HG03575 (cell line): ENCODE results near the gene MX2.

Experiments used
- ATAC-seq: cut with Tn5 transposase; IDR thresholded peaks from one replicate; pipeline ENCODE4 v1.9.1; 2021; ENCODE audit not compliant: unreplicated experiment, insufficient number of reproducible peaks, low FRiP score; ENCODE audit errors: extremely low read depth

MX2 gene

DNA sequence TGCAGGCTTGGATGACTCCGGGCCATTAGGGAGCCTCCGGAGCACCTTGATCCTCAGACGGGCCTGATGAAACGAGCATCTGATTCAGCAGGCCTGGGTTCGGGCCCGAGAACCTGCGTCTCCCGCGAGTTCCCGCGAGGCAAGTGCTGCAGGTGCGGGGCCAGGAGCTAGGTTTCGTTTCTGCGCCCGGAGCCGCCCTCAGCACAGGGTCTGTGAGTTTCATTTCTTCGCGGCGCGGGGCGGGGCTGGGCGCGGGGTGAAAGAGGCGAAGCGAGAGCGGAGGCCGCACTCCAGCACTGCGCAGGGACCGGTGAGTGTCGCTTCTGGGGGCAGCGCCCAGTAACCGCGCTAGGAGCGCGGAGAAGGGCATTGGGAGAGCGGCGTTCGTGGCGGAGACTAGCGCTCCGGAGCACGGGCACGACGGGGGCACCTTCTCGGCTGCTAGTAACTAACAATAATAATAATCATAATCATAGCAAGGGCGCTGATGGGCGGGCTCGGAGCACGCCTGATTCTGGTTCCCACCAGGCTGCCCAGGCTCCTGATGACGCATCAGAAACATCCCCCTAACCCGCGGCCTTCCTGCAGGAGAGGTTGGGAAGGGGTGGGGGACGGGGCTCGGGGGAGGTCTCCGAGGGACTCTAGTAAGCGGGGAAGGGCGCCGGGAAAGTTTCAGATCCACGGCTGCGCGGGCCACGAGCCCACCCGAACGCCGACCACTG, 64.3 kb downstream of the MX2 start, which contains the start of gene MX1:
Gene MX1 (plus strand): TSS at position 286 of the 722 bp plus-strand sequence. CDS start 5,832 bp downstream, outside the sequence.
- no peak for ATAC-seq

DNA sequence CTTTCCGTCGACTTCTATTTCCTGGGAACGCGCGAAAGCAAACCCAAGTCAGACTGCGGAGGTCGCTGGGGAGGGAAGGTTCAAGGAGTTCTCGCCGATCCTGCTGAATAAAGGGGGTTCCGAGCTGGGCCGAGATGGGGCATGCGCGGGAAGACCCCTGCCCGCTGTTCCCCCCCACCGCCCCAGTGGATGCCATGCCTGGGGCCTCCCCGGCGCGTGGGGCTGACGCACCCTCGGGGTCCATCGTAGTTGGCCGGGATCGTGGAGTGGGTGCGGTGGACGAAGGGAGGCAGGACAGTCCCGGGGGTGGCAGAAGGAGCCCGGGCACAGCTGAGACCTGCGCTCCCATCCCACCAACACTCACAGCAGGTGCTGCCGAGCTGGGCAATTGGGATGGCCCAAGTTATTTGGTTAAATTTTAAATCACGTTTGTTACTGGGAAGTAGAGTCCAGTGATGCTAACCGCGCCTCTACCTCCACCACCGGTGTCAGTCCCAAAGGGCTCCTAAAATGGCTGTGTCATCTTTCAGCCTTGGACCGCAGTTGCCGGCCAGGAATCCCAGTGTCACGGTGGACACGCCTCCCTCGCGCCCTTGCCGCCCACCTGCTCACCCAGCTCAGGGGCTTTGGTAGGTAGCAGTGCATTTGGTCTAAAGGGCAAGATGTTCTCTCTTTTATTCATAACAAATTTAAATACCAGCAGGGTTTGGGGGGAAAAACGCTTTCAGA, 65.0 kb downstream of the MX2 start:
- no peak for ATAC-seq

DNA sequence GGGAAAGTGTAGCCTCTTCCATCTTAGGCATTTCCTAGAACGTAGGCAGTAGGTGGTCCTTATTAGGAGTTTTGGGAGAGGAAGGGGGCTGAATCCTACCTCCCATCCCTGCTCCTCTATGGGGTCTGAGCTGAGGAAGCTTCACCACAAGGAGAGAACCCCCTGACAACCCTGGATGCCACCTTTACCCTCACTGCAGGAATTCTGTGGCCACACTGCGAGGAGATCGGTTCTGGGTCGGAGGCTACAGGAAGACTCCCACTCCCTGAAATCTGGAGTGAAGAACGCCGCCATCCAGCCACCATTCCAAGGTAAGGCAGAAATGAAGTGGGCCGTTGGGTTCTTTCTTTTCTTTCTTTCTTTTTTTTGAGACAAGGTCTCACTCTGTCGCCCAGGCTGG, 65.7 kb downstream of the MX2 start:
- no peak for ATAC-seq

DNA sequence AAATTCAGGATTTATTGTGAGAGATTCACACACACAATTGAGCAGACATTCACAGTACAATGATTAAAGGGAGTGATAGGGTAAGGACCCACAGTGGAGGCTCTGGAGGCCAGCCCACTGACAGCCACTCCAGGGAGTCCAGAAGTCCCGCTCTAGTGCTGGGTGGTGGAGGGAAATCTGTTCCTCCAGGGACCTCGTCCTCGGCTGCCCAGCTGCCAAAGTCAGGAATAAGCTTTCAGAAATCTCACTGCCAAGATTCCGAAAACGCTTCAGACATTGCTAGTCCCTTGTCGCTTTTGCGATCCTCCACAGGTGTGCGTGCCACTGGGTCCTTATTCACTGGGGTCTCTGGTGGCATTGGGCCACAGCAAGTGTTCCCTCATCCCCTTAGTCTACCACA, 66.5 kb downstream of the MX2 start:
- ATAC-seq, result no peak

DNA sequence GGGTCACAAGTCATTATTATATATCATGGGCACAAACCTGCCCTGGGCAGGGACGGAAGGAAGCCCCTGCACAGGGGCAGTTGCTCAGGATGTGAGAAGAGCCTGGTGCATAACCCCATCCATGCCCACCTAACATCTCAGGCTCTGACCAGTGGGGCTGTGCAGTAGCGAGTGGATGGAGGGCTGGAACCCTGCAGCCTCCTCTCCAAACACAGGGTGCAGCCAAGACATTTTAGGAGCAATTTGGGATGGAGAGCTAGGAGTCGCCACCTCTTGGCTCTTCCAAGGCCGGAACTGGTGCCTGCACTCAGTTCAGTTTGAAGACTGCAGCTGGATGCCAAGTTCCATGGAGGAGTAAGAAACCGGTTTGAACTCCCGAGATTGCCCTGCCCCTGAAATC, 67.0 kb downstream of the MX2 start:
- no peak for ATAC-seq

DNA sequence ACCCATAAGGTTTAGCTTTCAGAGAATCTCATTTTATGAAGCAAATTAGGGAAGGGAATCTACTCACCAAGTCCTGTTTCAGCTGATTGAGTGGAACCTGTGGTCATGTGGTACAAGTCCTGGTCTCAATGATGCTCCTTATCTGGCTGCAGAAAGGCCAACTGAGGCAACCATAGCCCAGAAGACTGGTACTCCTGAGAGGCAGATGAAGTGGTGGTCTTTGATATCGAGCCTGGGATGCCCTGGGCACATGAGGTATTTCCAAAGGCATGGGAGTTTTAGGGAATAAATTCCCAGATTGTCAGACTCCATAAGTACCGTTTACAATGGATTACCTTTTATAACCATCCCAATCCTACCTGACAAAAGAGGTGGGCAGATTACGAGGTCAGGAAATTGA, 67.5 kb downstream of the MX2 start:
- no peak for ATAC-seq

DNA sequence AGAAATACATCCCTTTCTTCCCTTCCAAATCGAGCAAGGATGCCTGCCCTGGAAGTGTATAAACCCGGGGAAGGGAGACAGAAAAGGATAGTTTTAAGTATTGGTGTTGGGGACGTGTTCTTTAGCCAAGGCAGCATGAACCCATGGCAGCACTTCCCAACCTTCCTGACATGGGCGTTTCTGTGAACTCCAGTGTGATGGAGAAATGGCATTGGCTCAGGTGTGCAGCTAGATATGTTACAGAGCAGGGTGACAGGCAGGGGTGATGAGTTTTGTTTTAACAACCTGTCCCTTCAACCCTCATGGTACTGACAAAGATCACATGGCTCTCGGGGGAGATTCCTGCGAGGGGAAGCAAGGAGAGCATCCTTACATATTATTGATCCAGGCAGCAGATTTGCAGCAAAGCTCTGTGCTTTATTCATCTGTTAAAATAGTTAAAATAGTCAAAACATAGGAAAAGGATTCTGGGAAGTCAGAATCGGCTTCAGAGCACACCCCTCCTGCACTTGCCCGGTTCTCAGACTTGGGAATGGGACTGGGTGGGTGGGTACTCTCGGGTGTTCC, 68.2 kb downstream of the MX2 start:
- ATAC-seq, result no peak

DNA sequence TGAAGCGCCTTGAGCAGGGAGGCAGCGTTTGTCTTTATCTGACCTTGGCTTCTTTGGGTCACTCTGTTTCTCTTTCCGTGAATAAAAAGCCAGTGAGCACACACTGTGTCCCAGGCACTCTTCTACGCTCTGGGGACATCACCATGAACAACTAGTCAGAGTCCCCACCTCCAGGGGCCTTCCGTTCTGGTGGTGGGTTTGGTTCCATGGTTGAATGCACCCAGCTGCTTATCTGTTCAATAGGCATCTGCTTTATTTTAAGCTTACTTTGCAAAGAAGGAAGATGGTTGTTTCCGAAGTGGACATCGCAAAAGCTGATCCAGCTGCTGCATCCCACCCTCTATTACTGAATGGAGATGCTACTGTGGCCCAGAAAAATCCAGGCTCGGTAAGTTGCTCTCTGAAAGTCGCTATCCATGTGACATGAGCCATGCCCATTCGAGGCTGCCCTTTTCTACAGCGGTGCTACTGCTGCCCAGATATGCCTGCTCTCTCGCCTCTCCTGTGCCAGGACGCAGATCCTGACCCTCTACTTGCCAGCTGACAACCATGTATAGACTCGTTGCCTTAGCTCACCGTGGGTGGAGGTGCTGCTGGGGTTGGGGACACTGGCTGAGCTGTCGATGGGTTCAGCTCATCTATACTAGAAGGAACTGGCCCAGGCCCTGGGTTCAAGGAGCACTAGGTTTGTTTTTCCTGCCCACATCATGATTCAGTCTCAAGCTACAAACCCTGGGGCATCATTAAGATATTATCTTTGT, 70.1 kb downstream of the MX2 start:
- ATAC-seq, result no peak

DNA sequence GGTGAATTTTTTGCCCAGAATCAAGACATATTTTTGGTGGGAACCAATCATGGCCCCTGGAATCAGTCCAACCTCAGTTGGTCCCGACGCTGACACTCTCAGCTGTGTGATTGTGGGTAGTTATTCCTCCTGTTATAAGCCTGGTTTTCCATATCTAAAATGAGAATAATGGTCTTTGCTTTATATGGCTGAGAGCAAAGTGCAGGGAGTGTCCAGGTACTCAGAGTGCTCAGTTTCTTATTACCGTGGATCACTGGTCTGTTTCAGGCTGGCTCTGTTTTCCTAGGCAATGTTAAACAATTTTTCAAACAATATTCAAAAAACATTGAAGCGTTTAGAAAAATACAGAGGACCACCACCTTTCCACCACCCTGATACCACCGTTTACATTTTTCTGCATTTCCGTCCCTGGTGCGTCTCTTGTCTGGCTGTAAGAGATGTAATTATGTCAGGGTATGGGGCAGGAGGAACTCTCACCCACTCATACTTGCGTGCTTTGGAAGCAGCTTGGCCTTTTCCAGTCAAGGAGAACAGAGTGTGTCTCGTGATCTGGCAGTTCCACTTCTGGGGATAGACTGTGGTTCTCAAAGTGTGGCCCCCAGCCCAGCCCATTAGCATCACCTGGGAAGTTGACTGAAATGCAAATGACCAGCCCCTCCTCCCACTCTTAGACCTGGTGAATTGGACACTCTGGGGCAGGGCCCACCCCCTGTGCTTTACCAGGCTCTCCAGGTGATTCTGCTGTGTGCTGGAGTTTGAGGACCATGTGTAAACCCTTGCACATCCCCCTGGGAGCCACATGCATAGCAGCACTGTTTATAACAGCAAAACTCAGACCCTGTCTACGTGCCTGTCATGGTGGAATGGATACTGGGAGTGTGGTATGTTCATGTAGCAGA, 71.0 kb downstream of the MX2 start:
- ATAC-seq, result no peak

DNA sequence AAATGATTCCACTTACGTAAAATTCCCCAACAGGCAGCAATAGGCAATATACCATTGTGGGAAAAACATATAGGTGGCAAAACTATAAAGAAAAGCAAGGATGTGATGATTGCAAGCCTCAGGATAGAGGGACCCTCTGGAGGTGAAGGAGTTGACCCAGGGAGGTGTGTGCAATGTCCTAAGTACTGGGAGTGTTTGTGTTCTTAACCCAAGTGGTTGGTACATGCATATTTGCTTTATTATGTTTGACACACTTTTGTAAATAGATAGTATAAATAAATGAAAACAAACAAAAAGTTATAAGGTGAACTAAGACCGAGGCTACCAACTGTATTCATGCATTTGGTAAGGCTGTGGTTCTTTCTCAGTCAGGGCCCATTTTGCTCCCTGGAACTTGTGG, 71.7 kb downstream of the MX2 start:
- no peak for ATAC-seq

DNA sequence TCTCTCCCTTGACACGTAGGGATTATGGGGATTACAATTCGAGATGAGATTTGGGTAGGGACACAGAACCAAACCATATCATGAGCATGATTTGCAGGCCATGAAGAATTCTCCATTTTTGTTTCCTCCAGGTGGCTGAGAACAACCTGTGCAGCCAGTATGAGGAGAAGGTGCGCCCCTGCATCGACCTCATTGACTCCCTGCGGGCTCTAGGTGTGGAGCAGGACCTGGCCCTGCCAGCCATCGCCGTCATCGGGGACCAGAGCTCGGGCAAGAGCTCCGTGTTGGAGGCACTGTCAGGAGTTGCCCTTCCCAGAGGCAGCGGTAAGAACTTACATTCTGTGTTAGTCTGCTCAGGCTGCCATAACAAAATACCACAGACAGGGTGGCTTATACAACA, 73.9 kb downstream of the MX2 start:
- ATAC-seq, result no peak

DNA sequence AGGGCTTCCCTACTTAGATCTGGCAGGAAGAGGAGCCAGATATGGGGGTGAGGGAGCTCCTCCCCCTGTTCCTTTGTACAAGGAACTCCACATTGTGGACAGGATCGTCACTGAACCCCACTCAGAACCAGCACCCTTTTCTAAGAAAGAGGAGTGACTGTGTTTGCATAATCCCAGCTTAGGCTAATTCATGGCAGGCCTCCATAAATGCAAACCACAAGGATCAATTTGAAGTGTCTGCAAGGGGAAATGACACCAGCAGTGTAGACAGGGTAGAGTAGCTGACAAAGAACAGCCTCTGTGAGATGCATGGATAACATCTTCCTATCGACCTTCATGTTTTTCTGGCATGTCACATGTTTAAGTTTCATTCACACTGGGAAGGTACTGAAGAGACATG, 75.9 kb downstream of the MX2 start:
- no peak for ATAC-seq

DNA sequence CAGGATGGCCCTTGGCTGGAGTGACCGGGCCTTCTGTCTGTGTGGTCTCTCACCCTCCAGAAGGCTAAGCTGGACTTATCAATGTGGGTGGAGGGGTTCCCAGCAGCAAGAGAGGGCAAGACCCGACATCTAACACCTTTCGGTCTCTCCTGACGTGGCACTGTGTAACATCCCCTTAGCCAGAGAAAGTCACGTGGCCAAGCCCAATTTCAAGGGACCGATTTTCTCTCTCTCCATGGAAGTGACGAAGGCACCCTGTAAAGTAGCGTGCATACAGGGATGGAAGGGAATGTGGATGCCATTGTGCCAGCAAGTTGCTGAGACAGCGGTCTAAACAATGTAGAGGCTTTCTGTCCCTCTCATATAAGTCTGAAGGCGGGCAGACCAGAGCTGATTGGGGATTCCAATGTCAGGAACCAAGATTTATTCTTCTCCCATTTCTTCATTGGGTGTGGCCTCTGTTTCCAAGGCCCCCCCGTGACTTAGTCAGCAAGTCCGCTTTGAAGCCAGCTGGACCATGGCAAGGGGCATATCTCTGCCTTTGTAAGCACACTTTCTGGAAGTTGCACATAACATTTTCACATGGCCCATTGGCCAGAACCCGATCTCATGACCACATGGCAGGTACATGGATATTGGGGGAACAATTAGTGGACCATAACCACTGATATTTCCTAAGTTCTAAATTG, 76.7 kb downstream of the MX2 start:
- no peak for ATAC-seq

DNA sequence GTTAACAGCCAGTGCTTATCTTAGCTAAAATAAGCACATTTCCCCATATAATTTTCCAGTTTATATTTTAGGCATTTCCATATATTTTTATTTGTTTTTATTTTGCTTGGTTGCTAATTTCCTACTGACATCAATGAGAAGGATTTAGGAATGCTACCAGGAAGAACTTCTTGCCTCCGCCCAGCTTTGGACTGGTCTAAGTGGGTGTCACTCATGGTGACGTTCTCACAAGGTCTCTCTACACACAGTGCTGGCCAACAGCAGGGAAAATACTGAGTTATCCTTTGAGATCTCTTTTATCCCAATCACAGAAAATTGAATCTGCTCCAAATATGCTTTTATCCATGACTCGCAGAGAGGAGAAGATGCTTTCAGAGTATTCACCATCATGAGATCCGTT, 77.4 kb downstream of the MX2 start:
- no peak for ATAC-seq

DNA sequence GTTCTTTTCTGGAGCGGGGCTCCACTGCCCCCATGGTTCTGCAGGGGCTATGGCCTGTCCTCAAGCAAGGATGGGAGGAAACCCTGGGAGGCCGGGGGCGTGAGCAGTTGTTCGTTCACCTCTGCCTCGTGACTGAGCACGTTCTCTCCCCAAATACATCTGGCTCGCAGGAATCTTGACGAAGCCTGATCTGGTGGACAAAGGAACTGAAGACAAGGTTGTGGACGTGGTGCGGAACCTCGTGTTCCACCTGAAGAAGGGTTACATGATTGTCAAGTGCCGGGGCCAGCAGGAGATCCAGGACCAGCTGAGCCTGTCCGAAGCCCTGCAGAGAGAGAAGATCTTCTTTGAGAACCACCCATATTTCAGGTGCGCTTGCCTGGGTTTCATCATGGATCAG, 79.7 kb downstream of the MX2 start:
- ATAC-seq, result no peak

DNA sequence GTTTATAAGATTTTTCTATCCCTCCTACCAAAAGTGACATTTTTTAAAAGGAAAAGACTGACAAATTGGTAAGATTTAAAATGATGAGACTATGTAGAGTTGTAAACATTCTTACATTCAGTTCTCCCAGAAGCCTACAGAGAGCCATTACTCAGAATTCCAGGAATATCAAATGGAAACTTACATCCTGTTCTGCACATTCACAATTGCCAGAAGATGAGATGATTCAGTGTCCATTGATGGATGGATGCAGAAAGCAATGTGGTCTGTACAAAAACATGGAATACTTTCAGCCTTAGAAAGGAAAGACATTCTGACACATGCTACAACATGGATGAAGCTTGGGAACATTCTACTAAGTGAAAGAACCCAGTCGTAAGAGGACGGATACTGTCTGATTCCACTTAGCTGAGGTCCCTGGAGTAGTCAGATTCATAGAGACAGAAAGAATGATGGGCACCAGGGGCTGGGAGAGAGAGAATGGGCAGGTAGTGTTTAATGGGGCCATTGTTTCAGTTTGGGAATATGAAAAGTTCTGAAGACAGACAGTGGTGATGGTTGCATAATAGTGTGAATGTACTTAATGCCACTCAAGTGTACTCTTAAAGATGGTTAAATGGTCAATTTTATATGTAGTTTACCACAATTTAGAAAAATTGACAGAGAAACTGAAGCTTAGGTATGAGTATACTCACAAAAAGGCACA, 80.8 kb downstream of the MX2 start:
- no peak for ATAC-seq

DNA sequence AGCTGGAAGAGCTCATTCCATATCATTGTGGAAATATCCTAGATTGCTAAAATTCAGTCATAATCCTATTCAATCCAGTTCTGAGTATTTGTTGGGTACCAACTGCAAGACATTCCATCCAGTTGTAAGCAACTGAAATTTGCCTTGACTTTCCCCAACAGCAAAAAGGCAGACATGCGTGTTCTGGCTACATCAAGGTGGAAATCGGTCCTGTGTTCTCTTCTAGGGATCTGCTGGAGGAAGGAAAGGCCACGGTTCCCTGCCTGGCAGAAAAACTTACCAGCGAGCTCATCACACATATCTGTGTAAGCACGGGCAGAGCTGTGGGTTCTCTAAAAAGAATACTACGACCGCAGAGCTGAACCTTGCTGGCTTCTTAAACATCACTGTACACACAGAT, 81.7 kb downstream of the MX2 start:
- ATAC-seq, result no peak
